K562 (cell line): ENCODE measurements around the gene PAX2. TPM values are rescaled to one million over a fixed set of nuclear protein-coding genes. Genes with fewer than 3 reads are reported as not detected.

Source experiments
- ATAC-seq: fragments of 200-7000 bp; cut with Tn5 transposase; 3 replicates; pipeline ENCODE4 v1.9.1; 2020; ENCODE audit warnings: moderate library complexity
- BruUV-seq: library from RNA; stranded (reverse); fragments of 400-500 nt; replicated peaks from 2 replicates; lab custom pipeline; 2021; lab: Mats Ljungman, UMichigan
- CTCF ChIA-PET: fragments of 300-600 bp; formaldehyde crosslinking; extraction: SDS; loops from one replicate; lab custom pipeline; 2021; ENCODE audit warnings: low intra/inter-chr PET ratio; lab: Yijun Ruan, JAX
- POLR2A ChIA-PET: fragments of 300-600, 350-650 bp; sonication (Branson Sonifier 250); formaldehyde crosslinking; extraction: SDS; loops from one replicate; lab custom pipeline; 2021; ENCODE audit warnings: antibody characterized with exemption, inconsistent platforms; lab: Yijun Ruan, JAX
- DNase-seq, 4 experiments: peaks; one replicate each; pipeline versions ENCODE4 v3.0.0 to v3.0.0-alpha.2; 2011 to 2018; ENCODE audit warnings: low spot score in 3 of 4, mixed read lengths in 3 of 4; ENCODE audit errors: extremely low read depth in 1 of 4
- FAIRE-seq: peaks from 2 replicates; lab custom pipeline; 2011; peaks lifted over from hg19 to GRCh38; lab: Jason Lieb, UNC
- H2AFZ ChIP-seq: 2 replicates; pipeline ENCODE4 v1.6.0; 2011; ENCODE audit warnings: low read depth, low read length, control low read depth, inconsistent platforms
- H3K27ac ChIP-seq: fragments of 200-600 bp; 3 replicates; pipeline ENCODE4 v1.8.0; 2011; ENCODE audit warnings: low read depth, mild to moderate bottlenecking, control low read depth, inconsistent platforms, low read length, moderate library complexity, mixed read lengths; ENCODE audit errors: extremely low read depth
- H3K27me3 ChIP-seq, 2 experiments: fragments of 300-600 bp in 1 of 2; 2 replicates in 1 of 2; 3 replicates in 1 of 2; pipeline versions ENCODE4 v1.6.0 to v1.8.0; 2011; ENCODE audit warnings: inconsistent platforms in 2 of 2, low read length in 2 of 2, mild to moderate bottlenecking in 1 of 2, mixed read lengths in 1 of 2, moderate library complexity in 1 of 2; ENCODE audit not compliant: control insufficient read depth in 2 of 2, insufficient read depth in 2 of 2
- H3K36me3 ChIP-seq: fragments of 300-600 bp; 3 replicates; pipeline ENCODE4 v1.8.0; 2011; ENCODE audit warnings: mild to moderate bottlenecking, low read length, inconsistent platforms; ENCODE audit not compliant: control insufficient read depth, insufficient read depth
- H3K4me1 ChIP-seq, 2 experiments: fragments of 200-600 bp in 1 of 2; replicated peaks in 1 of 2; 2 replicates in 1 of 2; 3 replicates in 1 of 2; pipeline versions ENCODE4 v1.5.1 to v1.8.0; 2011; ENCODE audit warnings: inconsistent platforms in 2 of 2, low read length in 2 of 2, mild to moderate bottlenecking in 1 of 2, mixed read lengths in 1 of 2, moderate library complexity in 1 of 2; ENCODE audit not compliant: control insufficient read depth in 2 of 2, insufficient read depth in 2 of 2
- H3K4me2 ChIP-seq: 2 replicates; pipeline ENCODE4 v1.6.1; 2011; ENCODE audit warnings: low read length, control low read depth, inconsistent platforms, mixed read lengths; ENCODE audit not compliant: insufficient read depth
- H3K4me3 ChIP-seq: fragments of 200-600 bp; sonication (generic), shearing (Covaris generic); 2 replicates; pipeline ENCODE4 v1.5.1; 2016; ENCODE audit warnings: control low read depth, inconsistent platforms
- H3K79me2 ChIP-seq: fragments of 200-600 bp; 3 replicates; pipeline ENCODE4 v1.8.0; 2011; ENCODE audit warnings: low read length, inconsistent platforms; ENCODE audit not compliant: control insufficient read depth, insufficient read depth
- H3K9ac ChIP-seq, 2 experiments: 2 replicates each; pipeline versions ENCODE4 v1.6.0 to v1.6.1; 2011; ENCODE audit warnings: low read depth in 2 of 2, low read length in 2 of 2, control low read depth in 1 of 2, inconsistent platforms in 1 of 2, mild to moderate bottlenecking in 1 of 2, mixed read lengths in 1 of 2; ENCODE audit not compliant: insufficient read depth in 1 of 2
- H3K9me1 ChIP-seq: one replicate; pipeline ENCODE4 v1.6.0; 2011; ENCODE audit warnings: inconsistent platforms, mild to moderate bottlenecking, low read length, moderate library complexity; ENCODE audit not compliant: control insufficient read depth, insufficient read depth
- H3K9me3 ChIP-seq: replicated peaks from 2 replicates; pipeline ENCODE4 v1.5.1; 2011; ENCODE audit warnings: low read depth, low read length, inconsistent platforms; ENCODE audit not compliant: control insufficient read depth, insufficient read depth
- H4K20me1 ChIP-seq: replicated peaks from 2 replicates; pipeline ENCODE4 v1.6.1; 2011; ENCODE audit warnings: low read length, inconsistent platforms, mixed read lengths; ENCODE audit not compliant: control insufficient read depth, insufficient read depth
- CREM ChIP-seq: IDR thresholded peaks from 2 replicates; pipeline ENCODE4 v1.6.1; 2014; ENCODE audit warnings: antibody characterized with exemption, low read depth
- MTA1 ChIP-seq: fragments of 450-650 bp; IDR thresholded peaks from 2 replicates; pipeline ENCODE4 v1.6.1; 2017; ENCODE audit warnings: borderline replicate concordance
- NR3C1 ChIP-seq: sonication (generic); formaldehyde crosslinking; IDR thresholded peaks from 2 replicates; pipeline ENCODE4 v1.8.1; 2022; ENCODE audit warnings: missing genetic modification reagents
- RFX1 ChIP-seq: fragments of 450-650 bp; IDR thresholded peaks from 2 replicates; pipeline ENCODE4 v1.6.1; 2016; ENCODE audit warnings: mild to moderate bottlenecking, moderate library complexity
- SUPT5H ChIP-seq: fragments of 450-650 bp; IDR thresholded peaks from 2 replicates; pipeline ENCODE4 v1.6.1; 2016
- ZNF354B ChIP-seq: fragments of 250-450 bp; sonication (Bioruptor Pico); IDR thresholded peaks from 2 replicates; pipeline ENCODE4 v1.4.0; 2020
- ZSCAN29 ChIP-seq: fragments of 450-650 bp; IDR thresholded peaks from 2 replicates; pipeline ENCODE4 v1.6.1; 2017
- WGBS: fragments of 100-300 bp; shearing (Covaris generic); methylation state at CpG from one replicate; pipeline ENCODE4 v1.1.6; 2016; ENCODE audit warnings: low coverage, mixed read lengths; ENCODE audit not compliant: insufficient coverage; ENCODE audit errors: missing lambda C conversion rate; 5-methylcytosine and 5-hydroxymethylcytosine counted together
- in situ Hi-C: fragments of 300-500 bp; cut with MboI; formaldehyde crosslinking; loops from 4 replicates; pipeline ENCODE4 v1.15.0; 2018; ENCODE audit warnings: inconsistent platforms, mixed read lengths
- intact Hi-C: fragments of 100-400 bp; cut with micrococcal nuclease; formaldehyde crosslinking; loops from 2 replicates; pipeline ENCODE4 v1.14.2; 2022
- polyA plus RNA-seq, 8 experiments: library from polyadenylated mRNA; depleted of rRNA in 4 of 8; stranded (reverse) in 5 of 8; unstranded in 3 of 8; fragments of >200 nt; fragmentation: Nextera tagmentation in 2 of 8; fragmentation: Illumina TruSeq in 1 of 8; extraction: Ambion mirVana in 2 of 8; extraction: Trizol in 1 of 8; gene quantifications; 2 replicates each; pipeline versions ENCODE4 v1.2.1 to v1.2.3, GENCODE V29; 2011 to 2014; ENCODE audit warnings: inconsistent platforms in 1 of 8, missing spikeins in 1 of 8
- total RNA-seq, 7 experiments: library from RNA; depleted of rRNA in 6 of 7; stranded (reverse); fragments of >200 nt in 6 of 7; fragmentation: Illumina TruSeq in 2 of 7; extraction: Trizol in 2 of 7; gene quantifications; 2 replicates each; pipeline versions ENCODE4 v1.2.1 to v1.2.3, GENCODE V29; 2011 to 2021; ENCODE audit warnings: low replicate concordance in 1 of 7
- TF ChIP-seq, protein P1 (sequence below): fragments of 250-450 bp; sonication (Bioruptor Pico); IDR thresholded peaks from 2 replicates; pipeline ENCODE4 v1.8.0; 2022; ENCODE audit warnings: inconsistent platforms, mild to moderate bottlenecking, moderate library complexity, borderline replicate concordance

Gene PAX2
- total and polyA plus RNA-seq, 9 of the 15 experiments (the other 6 are each of a cell fraction or from before 2014, with no cell fraction given) = not detected

DNA sequence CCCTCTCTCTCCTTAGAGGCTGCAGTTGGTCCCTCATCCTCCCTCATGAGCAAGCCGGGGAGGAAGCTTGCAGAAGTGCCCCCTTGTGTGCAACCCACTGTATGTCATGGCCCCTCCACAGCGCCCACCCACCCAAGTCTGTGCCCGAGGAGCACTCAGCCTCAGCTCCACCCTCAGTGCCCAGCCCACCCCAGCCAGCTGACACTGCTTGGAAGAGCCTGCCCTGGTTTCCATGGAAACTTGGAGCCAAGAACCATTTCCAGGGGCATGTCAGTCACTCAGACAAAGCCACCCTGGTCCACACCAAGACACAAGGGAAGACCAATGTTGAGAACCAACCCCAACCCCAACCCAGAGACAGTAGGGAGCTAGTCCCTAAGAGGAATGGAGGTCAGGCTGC is 79.5 kb downstream of the PAX2 start:
- Histone ChIP-seq H4K20me1 (no peaks in the 10 kb centered on the region; the same call in 1 of the 2 replicates), H3K4me3 (no peak overlapping the region), H3K79me2 (no peaks in the 10 kb centered on the region), H3K4me1 (peaks cover 0 to 34% of the 10 kb centered on the region in 2 experiments; a peak in 2 of 5 replicates), H3K27ac (no peak overlapping the region), H3K9me1 (no peaks in the 10 kb centered on the region), H2AFZ (no peak overlapping the region), H3K4me2 (no peak overlapping the region), H3K36me3 (no peaks in the 10 kb centered on the region), H3K9me3 (no peaks in the 10 kb centered on the region), H3K27me3 (peaks cover 0 to 28% of the 10 kb centered on the region in 2 experiments; a peak in 2 of 5 replicates), H3K9ac (no peak overlapping the region)
- no TSS peak for BruUV-seq
- ChIA-PET CTCF (no interaction called here), POLR2A (no interaction called here)
- intact Hi-C loops = no loop called here
- DNase-seq = no peak
- FAIRE-seq = no peak
- TF ChIP-seq, protein P1, sequence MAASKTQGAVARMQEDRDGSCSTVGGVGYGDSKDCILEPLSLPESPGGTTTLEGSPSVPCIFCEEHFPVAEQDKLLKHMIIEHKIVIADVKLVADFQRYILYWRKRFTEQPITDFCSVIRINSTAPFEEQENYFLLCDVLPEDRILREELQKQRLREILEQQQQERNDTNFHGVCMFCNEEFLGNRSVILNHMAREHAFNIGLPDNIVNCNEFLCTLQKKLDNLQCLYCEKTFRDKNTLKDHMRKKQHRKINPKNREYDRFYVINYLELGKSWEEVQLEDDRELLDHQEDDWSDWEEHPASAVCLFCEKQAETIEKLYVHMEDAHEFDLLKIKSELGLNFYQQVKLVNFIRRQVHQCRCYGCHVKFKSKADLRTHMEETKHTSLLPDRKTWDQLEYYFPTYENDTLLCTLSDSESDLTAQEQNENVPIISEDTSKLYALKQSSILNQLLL = no peak
- TF ChIP-seq NR3C1 (CRISPR knock-in tag) (no peak), CREM (no peak), ZNF354B (CRISPR knock-in tag) (no peak), SUPT5H (no peak), MTA1 (no peak), RFX1 (0 out of 2 replicates have a peak, but pooled peaks have one; percentile 15), ZSCAN29 (no peak)
- no peak for ATAC-seq
- WGBS = 0% methylated on average over 3 of the region's 3 CpGs
- in situ Hi-C loops = no loop called here
